HepG2 (cell line): ENCODE data around the gene TGFA. TPM values are rescaled to one million over a fixed set of nuclear protein-coding genes. Genes with fewer than 3 reads are reported as not detected.

Source experiments
- BHLHE40 ChIP-seq: IDR thresholded peaks from 2 replicates; pipeline ENCODE4 v1.6.1; 2011; ENCODE audit warnings: low read length, improper control_type of control experiment
- BORCS8-MEF2B ChIP-seq: sonication (generic); formaldehyde crosslinking; IDR thresholded peaks from 2 replicates; pipeline ENCODE4 v1.8.0; 2022; ENCODE audit warnings: mild to moderate bottlenecking, missing genetic modification reagents
- BRD4 ChIP-seq: sonication (generic); formaldehyde crosslinking; IDR thresholded peaks from 2 replicates; pipeline ENCODE4 v1.4.0; 2020; ENCODE audit warnings: missing genetic modification reagents
- CHD2 ChIP-seq: IDR thresholded peaks from 2 replicates; pipeline ENCODE4 v1.6.1; 2011; ENCODE audit warnings: low read depth, low read length, improper control_type of control experiment
- GMEB1 ChIP-seq: sonication (generic); formaldehyde crosslinking; IDR thresholded peaks from 2 replicates; pipeline ENCODE4 v1.5.1; 2020; ENCODE audit warnings: missing genetic modification reagents, mild to moderate bottlenecking, borderline replicate concordance
- HDAC1 ChIP-seq: sonication (generic); formaldehyde crosslinking; IDR thresholded peaks from 2 replicates; pipeline ENCODE4 v1.5.1; 2020; ENCODE audit warnings: mild to moderate bottlenecking, missing genetic modification reagents
- HNF1A ChIP-seq, 2 experiments: sonication (generic) in 1 of 2; formaldehyde crosslinking in 1 of 2; IDR thresholded peaks; 2 replicates each; pipeline versions ENCODE4 v1.4.0 to v1.6.1; 2016 to 2020; ENCODE audit warnings: borderline replicate concordance in 1 of 2, low read depth in 1 of 2, mild to moderate bottlenecking in 1 of 2, missing genetic modification reagents in 1 of 2
- ZBTB1 ChIP-seq: sonication (generic); formaldehyde crosslinking; IDR thresholded peaks from 2 replicates; pipeline ENCODE4 v1.4.0; 2020; ENCODE audit warnings: missing genetic modification reagents, borderline replicate concordance
- ZC3H13 ChIP-seq: sonication (generic); formaldehyde crosslinking; IDR thresholded peaks from 2 replicates; pipeline ENCODE4 v1.8.1; 2023; ENCODE audit warnings: mild to moderate bottlenecking, missing genetic modification reagents, moderate library complexity
- ZMAT3 ChIP-seq: sonication (generic); formaldehyde crosslinking; conservative IDR thresholded peaks from 2 replicates; pipeline ENCODE4 v1.7.0; 2021; ENCODE audit warnings: missing genetic modification reagents
- ZNF230 ChIP-seq: sonication (generic); formaldehyde crosslinking; IDR thresholded peaks from 2 replicates; pipeline ENCODE4 v1.4.0; 2020; ENCODE audit warnings: mild to moderate bottlenecking, missing genetic modification reagents
- ZNF251 ChIP-seq: sonication (generic); formaldehyde crosslinking; IDR thresholded peaks from 2 replicates; pipeline ENCODE4 v1.9.0; 2021; ENCODE audit warnings: mild to moderate bottlenecking, missing genetic modification reagents
- ZNF337 ChIP-seq: sonication (generic); formaldehyde crosslinking; IDR thresholded peaks from 2 replicates; pipeline ENCODE4 v1.5.1; 2020; ENCODE audit warnings: missing genetic modification reagents, low read depth, mild to moderate bottlenecking, borderline replicate concordance
- ZNF563 ChIP-seq: sonication (generic); formaldehyde crosslinking; IDR thresholded peaks from 2 replicates; pipeline ENCODE4 v1.8.0; 2022; ENCODE audit warnings: mild to moderate bottlenecking, moderate library complexity, missing genetic modification reagents
- ZNF761 ChIP-seq: sonication (generic); formaldehyde crosslinking; conservative IDR thresholded peaks from 2 replicates; pipeline ENCODE4 v1.4.0; 2020; ENCODE audit warnings: mild to moderate bottlenecking, missing genetic modification reagents
- polyA plus RNA-seq, 8 experiments: library from polyadenylated mRNA; depleted of rRNA in 3 of 8; stranded (reverse) in 7 of 8; unstranded in 1 of 8; fragments of >200 nt; fragmentation: Illumina TruSeq in 4 of 8; extraction: Trizol in 4 of 8; gene quantifications; 2 replicates each; pipeline versions ENCODE4 v1.2.1 to v1.2.3, GENCODE V29; 2011 to 2016; ENCODE audit warnings: low read depth in 4 of 8, missing spikeins in 1 of 8, mixed read lengths in 1 of 8; ENCODE audit not compliant: insufficient read depth in 1 of 8
- total RNA-seq, 5 experiments: library from RNA; depleted of rRNA; stranded (reverse); fragments of >200 nt; fragmentation: Illumina TruSeq; extraction: Trizol; gene quantifications; 2 replicates each; pipeline ENCODE4 v1.2.3, GENCODE V29; 2016; ENCODE audit warnings: low read depth in 1 of 5
- TF ChIP-seq, protein P1 (sequence below): sonication (generic); formaldehyde crosslinking; IDR thresholded peaks from 2 replicates; pipeline ENCODE4 v1.4.0; 2020; ENCODE audit warnings: mild to moderate bottlenecking, missing genetic modification reagents
- TF ChIP-seq, protein P2 (sequence below): sonication (generic); formaldehyde crosslinking; IDR thresholded peaks from 2 replicates; pipeline ENCODE4 v1.4.0; 2020; ENCODE audit warnings: missing genetic modification reagents, borderline replicate concordance
- TF ChIP-seq, protein P3 (sequence below): sonication (generic); formaldehyde crosslinking; IDR thresholded peaks from 2 replicates; pipeline ENCODE4 v1.5.0; 2020; ENCODE audit warnings: missing genetic modification reagents
- TF ChIP-seq, protein P4 (sequence below): sonication (generic); formaldehyde crosslinking; IDR thresholded peaks from 2 replicates; pipeline ENCODE4 v1.5.1; 2020; ENCODE audit warnings: mild to moderate bottlenecking, missing genetic modification reagents

Gene TGFA
- total and polyA plus RNA-seq, 2 of the 13 experiments (the other 11 are each of a cell fraction or from before 2014, with no cell fraction given): 7.8 to 15.3 TPM

DNA sequence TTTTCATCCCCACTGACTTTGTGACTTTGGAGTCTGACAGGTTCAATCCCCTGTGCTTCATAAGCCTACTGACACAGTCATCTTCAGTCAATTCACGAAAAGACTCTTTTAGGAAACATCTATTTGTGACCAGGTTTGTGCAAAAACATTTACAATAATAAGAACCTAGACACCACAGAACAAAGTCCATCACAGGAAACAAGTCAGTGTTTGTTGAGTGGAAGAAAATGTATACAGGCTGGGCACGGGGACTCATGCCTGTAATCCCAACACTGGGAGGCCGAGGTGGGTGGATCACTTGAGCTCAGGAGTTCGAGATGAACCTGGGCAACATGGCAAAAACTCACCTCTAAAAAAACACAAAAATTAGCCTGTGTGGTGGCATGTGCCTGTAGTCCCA is 49.7 kb downstream of the TGFA start (continued):
- TF ChIP-seq, protein P1, sequence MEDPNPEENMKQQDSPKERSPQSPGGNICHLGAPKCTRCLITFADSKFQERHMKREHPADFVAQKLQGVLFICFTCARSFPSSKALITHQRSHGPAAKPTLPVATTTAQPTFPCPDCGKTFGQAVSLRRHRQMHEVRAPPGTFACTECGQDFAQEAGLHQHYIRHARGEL: no peak
- TF ChIP-seq, protein P2, sequence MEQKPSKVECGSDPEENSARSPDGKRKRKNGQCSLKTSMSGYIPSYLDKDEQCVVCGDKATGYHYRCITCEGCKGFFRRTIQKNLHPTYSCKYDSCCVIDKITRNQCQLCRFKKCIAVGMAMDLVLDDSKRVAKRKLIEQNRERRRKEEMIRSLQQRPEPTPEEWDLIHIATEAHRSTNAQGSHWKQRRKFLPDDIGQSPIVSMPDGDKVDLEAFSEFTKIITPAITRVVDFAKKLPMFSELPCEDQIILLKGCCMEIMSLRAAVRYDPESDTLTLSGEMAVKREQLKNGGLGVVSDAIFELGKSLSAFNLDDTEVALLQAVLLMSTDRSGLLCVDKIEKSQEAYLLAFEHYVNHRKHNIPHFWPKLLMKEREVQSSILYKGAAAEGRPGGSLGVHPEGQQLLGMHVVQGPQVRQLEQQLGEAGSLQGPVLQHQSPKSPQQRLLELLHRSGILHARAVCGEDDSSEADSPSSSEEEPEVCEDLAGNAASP (CRISPR knock-in tag): no peak
- TF ChIP-seq HNF1A (IDR thresholded peaks at IDR 0.05; ENCODE audit: low read depth): no peak
- TF ChIP-seq HNF1A (CRISPR knock-in tag; IDR thresholded peaks at IDR 0.05; ENCODE audit: borderline replicate concordance): no peak
- no peak for TF ChIP-seq BRD4 (CRISPR knock-in tag)
- TF ChIP-seq ZNF563 (CRISPR knock-in tag): no peak
- TF ChIP-seq ZNF761: no peak
- no peak; the same call in 1 of the 2 replicates for TF ChIP-seq GMEB1
- no peak for TF ChIP-seq ZC3H13 (CRISPR knock-in tag)
- TF ChIP-seq HDAC1 (CRISPR knock-in tag): peak; percentile 42; the same call in 1 of the 2 replicates
- no peak for TF ChIP-seq BORCS8-MEF2B (CRISPR knock-in tag)
- TF ChIP-seq, protein P3, sequence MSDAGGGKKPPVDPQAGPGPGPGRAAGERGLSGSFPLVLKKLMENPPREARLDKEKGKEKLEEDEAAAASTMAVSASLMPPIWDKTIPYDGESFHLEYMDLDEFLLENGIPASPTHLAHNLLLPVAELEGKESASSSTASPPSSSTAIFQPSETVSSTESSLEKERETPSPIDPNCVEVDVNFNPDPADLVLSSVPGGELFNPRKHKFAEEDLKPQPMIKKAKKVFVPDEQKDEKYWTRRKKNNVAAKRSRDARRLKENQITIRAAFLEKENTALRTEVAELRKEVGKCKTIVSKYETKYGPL: no peak
- no peak for TF ChIP-seq ZMAT3 (CRISPR knock-in tag)
- no peak for TF ChIP-seq ZNF251
- TF ChIP-seq ZNF337 (CRISPR knock-in tag): no peak
- TF ChIP-seq CHD2: no peak
- no peak for TF ChIP-seq ZBTB1
- TF ChIP-seq, protein P4, sequence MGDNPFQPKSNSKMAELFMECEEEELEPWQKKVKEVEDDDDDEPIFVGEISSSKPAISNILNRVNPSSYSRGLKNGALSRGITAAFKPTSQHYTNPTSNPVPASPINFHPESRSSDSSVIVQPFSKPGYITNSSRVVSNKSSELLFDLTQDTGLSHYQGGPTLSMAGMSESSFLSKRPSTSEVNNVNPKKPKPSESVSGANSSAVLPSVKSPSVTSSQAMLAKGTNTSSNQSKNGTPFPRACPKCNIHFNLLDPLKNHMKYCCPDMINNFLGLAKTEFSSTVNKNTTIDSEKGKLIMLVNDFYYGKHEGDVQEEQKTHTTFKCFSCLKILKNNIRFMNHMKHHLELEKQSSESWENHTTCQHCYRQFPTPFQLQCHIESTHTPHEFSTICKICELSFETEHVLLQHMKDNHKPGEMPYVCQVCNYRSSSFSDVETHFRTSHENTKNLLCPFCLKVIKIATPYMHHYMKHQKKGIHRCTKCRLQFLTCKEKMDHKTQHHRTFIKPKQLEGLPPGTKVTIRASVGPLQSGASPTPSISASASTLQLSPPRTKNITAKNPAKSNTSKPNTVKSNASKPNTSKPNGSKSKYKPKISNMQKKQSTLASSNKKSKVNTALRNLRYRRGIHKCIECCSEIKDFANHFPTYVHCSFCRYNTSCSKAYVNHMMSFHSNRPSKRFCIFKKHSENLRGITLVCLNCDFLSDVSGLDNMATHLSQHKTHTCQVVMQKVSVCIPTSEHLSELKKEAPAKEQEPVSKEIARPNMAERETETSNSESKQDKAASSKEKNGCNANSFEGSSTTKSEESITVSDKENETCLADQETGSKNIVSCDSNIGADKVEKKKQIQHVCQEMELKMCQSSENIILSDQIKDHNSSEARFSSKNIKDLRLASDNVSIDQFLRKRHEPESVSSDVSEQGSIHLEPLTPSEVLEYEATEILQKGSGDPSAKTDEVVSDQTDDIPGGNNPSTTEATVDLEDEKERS (CRISPR knock-in tag): no peak
- TF ChIP-seq ZNF230: no peak
- 0 out of 2 replicates have a peak, but pooled peaks have one; percentile 27 for TF ChIP-seq BHLHE40
